Hypothalamus (tissue), 51 donors: ENCODE data around the gene ATP11B.

Experiments used
- DNase-seq, 51 donors: peaks; one replicate each; lab custom pipeline; 2025; lab: John Stamatoyannopoulos, UW

ATP11B gene

DNA sequence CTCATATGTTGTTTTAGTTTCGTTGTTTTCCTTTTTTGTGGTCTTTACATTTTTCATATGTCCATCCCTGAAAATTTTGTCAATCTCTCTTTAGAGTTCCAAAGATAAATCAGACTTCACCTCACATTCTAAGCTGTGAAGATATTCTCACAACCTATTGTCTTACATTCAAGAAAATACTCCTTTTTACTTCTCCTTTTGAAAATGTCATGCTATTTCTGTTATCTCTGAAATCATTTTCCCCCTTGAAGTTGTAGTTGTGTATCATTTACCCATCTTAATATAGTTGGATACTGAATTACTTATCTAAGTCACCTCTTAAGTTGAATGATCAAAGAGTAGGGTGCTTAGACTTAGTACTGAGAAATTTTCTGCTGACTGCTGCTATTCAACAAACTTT, 112.7 kb downstream of the ATP11B start:
- DNase-seq: no peak

DNA sequence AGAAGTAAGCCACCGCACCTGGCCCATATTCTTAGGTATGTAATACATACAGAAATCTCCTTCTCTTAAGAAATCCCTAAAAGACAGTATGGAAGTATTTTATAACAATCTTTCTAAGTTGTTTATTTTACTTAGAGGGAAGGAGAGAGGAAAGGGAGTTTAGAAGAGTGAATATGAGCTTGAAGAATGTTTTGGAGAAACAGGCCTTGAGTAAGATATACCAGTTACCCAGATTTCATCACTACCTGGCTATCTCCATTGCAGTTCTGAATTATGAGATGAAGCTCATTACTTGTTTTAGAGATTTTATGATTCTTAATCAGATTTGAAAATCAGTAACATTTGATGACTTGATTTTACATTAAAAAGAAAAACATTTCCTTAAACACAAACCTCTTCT, 115.2 kb downstream of the ATP11B start:
- DNase-seq: no peak

DNA sequence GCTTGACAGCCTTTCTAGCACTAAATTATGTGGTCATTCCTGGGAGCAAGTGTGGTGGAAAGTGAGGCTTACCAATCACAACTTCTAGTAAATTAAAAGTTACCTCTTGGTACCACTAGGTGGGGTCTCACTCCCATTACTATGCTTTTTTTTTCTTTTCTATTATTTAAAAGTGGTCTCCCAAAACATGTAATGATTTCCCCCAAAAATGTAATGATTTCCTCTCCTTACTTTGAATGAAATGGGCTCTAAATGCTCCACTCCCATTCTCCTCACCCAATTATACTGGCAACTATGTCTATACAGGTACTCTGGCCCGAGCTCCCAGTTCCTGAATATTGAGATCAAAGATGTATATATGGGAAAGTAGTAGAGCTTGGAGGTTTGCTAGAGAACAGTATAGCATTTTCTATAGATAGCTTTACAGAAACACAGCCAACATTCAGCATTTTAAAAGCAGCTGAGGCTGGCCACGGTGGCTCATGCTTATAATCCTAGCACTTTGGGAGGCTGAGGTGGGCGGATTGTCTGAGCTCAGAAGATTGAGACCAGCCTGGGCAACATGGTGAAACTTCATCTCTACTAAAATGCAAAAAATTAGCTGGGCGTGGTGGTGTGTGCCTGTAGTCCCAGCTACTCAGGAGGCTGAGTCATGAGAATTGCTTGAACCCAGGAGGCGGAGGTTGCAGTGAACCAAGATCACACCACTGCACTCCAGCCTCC, 116.2 kb downstream of the ATP11B start:
- DNase-seq: peak in 1 of 51 donors; percentile 4

DNA sequence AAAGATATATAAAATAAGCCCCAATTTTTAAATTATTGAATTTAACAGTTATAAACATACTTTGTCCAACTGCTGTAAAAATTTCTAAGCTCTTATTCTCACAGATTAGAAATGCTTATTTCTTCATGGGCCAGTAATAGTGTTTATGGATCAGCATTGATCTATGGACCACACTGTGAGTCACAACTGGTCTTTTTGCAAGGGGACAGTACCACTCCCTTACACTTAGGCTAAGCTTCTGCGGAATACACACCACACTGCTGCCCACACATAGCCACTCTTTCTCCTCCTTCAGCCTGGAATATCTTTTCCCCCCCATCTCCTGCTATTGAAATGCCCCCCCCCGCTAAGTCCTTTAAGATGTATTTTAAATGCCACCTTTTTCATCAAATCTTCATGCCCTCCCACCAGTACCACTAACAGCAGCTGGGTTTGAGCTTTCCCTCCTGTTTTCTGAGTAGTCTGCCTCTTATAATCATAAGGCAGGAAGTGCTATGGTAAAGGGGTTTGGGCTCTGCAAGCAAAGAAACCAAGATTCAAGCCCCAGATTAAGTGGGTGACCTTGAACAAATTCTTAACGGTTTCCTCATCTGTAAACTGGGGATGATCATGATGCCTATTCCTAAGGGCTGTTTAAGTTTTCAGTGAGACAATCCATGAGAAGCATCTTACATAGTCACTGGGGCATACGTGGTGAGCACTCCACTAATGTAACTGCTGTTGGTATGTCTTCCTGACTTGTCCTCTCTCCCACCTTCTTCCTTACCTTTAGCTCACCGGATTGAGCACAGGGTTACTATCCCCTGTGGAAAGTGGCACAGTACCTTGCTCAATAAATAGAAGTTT, 117.9 kb downstream of the ATP11B start:
- no peak for DNase-seq

DNA sequence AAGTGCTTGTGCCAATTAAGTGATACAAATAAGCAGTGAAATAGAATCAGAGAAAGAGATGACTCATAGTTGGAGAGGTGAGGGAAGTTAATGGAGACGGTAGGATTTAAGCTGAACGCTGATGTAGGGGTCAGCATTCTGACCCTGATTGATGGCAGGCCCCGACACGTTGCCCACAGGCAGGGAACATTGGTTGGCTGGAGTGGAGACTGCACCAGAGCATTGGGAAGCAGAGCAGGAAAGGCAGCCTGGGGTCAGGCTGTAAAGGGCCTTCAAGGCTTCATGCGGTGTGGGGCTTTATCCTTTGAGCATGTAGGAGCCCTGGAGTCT, 118.4 kb downstream of the ATP11B start:
- peak in 1 of 51 donors; percentile 4 for DNase-seq

DNA sequence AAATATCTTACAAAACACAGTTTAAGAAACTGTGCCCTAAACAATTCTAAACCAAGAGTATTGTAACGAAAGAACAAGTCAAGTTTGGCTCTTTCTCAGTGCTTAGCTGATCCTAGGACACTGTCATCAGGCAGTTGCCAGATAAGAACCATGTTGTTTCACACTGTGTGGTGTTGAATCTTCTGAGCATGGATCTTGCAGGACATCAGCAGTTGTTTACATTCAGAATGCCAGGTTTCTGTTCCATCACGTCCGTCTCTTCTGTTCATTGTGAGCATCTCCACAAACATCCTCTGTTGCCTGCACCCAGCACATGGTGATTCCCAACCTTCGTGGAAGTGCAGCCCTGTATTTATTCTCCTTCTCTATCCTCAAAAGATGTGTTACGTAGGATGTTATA, 119.2 kb downstream of the ATP11B start:
- peak in 10 of 51 donors; percentile 3 to 36 (median 16) for DNase-seq

DNA sequence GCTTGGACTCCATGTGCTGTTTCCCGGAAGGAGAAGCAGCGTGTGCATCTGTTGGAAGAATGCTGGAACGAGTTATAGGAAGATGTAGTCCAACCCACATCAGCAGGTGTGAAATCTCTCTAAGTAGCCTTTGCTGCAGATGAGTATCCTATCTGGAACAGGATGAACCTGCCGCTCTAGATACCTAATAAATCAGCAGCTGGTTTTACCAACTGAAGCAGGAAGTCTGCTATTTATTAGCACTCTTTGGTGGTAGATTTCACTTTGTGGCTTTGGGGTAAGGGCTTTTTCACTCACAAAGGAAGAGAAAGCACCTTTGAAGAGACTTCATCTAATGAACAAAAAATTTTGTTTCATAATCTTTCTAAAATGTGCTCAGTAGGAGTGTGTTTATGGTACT, 120.6 kb downstream of the ATP11B start:
- no peak for DNase-seq

DNA sequence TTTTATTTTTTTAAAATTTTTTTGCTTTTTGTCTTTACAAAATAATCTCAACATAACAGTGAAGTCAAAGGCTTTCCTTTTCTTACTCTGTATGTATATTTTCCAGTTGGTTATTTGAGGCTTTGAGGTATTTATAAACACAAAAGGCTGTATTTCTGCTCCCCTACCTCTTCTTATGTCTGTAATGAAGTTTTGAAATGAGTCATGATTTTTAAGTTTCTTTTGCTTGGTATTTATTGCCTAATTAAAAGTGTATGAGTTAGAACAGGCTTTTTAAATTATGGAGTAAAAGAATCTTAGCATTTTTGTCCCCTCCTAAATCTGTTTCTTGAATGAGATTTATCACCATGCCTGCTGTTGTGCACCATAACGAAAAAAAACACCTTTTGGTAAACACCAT, 121.0 kb downstream of the ATP11B start:
- DNase-seq: no peak

DNA sequence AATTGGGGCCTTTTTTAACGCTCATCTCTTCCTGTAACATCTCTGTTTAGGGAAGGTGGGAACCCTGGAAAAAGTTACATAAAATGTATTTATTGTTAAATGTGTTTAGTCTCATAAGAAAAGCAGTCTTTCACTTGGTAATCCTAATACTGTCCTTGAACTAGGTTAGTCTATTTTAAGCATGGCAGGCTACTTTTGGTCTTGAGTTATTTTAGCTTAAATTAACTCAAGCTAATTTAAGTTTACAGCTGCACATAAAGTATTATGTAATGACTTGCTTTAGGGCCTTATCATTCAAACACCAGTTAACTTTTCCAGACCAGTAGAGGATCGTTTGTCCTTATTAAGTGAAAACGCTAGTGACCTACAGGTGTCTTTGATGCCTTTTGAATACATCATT, 123.8 kb downstream of the ATP11B start:
- no peak for DNase-seq

DNA sequence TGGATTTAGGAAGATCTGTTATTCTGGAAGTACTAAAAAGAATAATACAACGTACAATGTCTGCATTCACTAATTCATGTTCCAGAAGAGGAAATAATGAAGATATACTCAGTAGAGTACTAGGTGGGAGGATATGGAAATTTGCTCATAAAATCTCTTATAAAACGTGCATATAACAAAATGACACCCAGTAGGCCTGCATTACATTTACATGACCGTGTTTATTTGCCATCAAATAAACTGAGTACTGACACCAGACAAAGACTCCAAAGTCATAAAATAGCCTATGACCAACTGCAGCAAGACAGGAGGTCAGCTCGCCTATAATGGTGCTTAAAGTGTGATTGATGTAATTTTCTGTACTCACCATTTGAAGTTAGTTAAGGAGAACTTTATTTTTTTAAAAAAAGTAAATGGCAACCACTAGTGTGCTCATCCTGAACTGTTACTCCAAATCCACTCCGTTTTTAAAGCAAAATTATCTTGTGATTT, 126.6 kb downstream of the ATP11B start:
- no peak for DNase-seq

DNA sequence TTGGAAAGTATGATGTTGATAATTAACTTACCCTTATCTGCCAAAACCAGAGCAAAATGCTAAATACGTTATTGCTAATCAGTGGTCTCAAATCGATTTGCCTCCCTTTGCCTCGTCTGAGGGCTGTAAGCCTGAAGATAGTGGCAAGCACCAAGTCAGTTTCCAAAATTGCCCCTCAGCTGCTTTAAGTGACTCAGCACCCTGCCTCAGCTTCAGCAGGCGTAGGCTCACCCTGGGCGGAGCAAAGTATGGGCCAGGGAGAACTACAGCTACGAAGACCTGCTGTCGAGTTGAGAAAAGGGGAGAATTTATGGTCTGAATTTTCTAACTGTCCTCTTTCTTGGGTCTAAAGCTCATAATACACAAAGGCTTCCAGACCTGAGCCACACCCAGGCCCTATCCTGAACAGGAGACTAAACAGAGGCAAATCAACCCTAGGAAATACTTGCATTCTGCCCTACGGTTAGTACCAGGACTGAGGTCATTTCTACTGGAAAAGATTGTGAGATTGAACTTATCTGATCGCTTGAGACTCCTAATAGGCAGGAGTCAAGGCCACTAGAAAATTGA, 127.3 kb downstream of the ATP11B start:
- no peak for DNase-seq

DNA sequence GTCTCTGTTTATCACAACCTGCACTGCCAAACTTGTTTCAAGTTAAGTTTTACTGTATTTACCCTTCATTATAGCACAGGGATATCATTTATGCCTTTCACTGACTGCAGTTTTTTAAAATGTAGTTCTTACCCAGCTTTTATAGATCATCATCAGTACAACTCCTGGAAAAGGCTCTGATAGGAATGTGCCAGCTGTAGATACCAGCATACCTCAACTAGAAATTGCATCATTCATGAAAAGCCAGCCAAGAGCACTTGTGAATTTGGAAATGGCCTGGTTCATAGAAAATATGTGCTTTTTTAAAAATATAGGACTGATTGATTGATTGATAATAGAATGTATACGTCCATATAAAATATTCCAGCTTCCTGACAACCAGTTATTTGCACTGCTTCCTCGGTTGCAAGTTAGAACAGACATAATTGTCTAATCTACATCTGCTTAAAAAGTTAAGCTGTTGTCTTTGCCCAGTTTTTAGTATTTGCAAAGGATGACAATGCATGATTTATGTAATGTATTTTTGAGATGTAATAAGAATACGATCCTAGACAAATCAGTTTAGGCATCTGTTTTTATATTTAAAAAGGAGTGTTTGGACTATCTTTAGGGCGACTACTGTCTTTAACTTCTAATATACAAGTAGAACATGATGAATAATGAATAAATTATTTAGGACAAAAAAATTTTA, 128.5 kb downstream of the ATP11B start:
- no peak for DNase-seq

DNA sequence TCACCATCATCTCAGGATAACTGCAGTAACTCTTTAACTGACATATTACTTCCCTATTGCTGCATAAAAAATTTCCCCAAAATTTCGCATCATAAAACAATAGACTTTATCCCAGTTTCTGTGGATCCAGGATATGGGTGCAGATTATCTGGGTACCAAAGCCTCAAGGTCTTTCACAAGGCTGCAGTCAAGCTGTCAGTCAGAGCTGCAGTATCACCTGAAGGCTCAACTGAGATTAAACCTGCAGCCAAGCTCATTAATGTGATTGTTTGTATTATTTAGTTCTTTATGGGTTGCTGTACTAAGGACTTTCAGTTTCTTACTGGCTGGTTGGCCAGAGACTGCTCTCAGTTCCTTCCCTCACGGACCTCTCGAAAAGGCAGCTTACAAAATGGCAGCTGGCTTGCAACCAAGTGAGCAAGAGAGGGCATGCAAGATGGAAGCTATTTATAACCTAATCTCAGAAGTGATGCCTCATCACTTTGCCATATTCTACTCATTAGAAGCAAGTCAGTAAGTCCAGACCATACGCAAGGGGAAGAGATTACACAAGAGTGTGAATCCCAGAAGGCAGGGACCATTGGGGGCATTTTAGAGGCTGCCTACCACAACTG, 132.1 kb downstream of the ATP11B start:
- no peak for DNase-seq

DNA sequence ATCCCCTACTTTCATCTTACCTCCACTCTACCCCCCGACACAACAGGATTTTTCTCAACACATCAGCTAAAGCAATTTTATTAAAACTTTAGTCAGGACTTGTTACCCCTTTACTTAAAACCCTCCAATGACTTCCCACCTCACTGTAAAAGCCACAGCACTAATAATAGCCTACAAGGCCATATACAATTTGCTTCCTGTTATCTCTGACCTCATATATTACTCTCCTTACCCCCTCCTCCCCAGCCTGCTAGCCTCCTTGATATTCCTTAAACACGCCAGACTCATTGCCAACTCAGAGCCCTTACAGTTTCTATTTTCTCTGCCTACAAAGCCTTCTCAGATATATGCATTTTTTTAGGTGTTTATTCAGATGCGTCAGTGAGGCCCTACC, 132.6 kb downstream of the ATP11B start:
- no peak for DNase-seq

DNA sequence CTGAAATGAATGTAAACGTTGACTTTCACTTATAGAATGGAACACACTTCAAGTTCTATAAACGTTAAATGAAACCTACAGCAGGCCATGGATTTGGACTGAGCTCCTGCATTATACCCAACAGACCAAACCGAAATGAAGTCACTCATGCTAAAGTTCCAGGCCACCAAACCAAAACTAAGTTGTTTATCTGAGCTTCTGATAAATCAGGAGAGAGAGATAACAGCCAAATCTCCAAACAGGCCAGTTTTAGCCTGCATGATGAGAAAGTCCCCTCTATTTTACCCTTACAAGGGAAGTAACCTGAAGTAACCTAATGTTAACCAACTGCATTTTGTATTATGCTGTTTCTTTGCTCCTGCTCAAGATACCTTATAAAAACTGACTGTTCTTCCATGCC, 142.5 kb downstream of the ATP11B start:
- no peak for DNase-seq

DNA sequence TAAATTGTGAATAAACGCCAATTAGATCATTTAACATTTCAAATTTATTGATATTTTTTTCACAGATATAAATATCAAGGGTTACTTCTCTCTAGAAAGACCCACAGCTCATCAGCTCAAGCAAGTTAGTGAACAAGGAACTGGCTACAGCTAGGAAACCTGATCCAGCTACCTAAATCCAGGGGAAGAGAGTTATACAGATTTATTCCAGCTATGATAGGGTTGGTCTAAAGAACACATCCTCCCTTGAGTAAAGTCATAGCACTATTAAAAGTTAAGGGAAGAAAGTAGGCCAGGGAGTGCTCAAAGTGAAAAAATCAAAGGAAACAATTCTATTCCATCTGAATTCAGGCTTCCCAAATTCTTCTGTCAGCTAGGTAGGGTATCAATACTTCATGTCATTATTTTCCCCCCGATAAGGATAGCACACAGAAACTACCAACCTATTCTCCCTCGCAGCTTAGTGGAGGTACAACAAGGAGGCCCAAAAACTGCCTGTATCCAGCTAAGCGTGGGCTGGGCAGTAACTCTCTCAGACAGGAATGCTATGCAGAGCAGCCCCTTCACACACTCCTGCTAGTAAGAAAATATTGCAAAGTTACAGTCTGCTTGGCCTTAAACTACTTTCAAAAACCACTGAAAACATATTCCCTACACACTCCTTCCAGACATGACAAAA, 143.1 kb downstream of the ATP11B start:
- no peak for DNase-seq

DNA sequence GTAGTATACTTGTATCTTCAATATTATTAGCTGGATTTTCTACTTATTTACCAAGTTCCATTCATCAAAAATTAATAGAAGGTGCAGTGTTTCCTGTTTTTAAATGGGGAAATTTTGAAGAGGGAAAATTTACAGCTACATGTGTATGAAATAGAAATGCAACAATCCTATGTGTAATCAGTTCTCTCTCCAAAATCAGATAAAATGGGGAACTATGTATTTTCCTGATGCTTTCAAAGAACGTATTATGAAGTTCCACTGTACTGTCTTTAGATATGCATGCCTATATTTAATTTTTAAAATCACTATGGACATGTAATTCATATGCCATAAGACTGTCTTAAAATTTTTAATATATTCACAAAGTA, 143.6 kb downstream of the ATP11B start:
- no peak for DNase-seq

DNA sequence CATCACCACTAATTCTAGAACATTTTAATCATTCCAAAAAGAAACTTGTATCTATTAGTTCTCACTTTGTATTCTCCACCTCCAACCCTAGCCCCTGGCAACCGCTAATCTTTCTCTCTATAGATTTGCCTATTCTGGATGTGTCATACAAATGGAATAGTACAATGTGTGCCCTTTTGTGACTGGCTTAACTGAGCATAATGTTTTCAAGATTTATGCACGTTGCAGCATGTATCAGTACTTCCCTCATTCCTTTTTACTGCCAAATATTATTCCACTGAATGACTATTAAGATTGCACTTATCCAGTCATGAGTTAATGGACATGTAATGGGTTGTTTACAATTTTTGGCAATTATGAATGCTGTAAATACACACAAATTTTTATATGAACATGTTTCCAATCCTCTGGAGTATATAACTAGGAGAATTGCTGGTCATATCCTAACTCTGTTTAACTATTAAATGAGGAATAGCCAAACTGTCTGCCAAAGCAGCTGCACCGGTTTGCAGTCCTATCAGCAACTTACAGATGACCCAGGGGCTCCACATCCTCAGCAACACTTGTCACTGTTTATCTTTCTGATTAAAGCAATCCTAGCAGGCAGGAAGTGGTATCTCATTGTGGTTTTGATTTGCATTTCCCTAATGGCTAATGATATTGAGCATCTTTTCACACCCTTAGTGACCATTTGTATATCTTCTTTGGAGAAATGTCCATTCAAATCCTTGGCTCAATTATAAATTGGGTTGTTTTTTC, 144.2 kb downstream of the ATP11B start:
- no peak for DNase-seq

DNA sequence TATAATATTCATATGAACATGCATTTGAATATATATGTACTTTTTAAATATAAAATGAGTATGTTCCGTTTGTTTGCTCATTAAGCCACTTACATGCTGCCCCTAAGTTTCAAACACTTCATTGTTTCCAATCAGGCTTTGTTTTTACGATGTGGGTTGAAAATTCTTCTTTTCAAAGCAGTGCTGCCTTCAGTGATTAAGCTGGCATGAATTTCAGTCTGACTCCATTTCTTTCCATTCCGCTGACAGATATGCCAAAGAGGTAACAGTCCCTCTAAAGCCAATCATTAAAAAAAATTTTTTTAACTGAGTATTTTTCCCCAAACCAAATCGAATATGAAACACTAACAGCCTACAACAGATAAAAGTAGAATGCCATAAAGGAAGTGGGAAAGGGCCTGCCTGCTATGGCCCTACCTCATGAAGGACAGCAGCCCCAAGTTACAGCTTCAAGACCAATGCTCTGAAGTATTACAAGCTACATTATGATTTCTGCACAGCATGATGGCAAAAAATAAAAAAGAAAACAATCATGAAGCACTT, 147.0 kb downstream of the ATP11B start:
- DNase-seq: no peak
